AG09309 (cell line): ENCODE data around the gene N4BP2.

ENCODE experiments used
- DNase-seq: peaks from one replicate; pipeline ENCODE4 v3.0.0-alpha.2; 2010; ENCODE audit warnings: low read depth
- H3K4me3 ChIP-seq: 2 replicates; pipeline ENCODE4 v1.5.1; 2011; ENCODE audit warnings: mild to moderate bottlenecking, low read depth, low read length, moderate library complexity; ENCODE audit not compliant: control insufficient read depth
- TF ChIP-seq, protein P1 (sequence below): IDR thresholded peaks from 2 replicates; pipeline ENCODE4 v1.5.1; 2011; ENCODE audit warnings: mild to moderate bottlenecking, low read depth, low read length, inconsistent platforms; ENCODE audit not compliant: insufficient read depth, control insufficient read depth; ENCODE audit errors: missing control alignments

Gene N4BP2

DNA sequence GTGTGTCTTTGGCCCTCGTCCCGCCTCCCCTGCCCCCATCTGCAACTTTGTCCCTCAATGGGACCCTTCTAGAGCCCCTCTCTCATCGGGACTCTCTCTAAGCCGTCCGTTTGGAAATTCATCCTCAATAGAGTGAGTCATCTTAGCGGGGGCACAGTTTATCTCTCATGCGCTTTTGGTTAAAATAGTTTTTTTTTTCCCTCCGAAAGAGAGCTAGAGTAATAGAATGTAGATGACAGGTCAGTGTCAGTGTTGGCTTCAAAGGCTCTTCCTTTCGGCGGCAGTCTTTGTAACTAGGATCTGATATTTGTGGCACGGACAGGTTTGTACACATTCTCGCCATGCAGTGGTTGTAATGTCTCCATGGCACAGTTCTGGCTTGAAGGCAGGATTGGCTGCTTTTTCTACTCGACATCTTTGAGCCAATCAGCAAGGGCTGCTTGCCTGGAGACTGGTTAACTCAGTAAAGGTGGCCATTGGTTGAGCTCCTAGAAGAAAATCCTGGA is 989 bp downstream of the N4BP2 start:
- H3K4me3 ChIP-seq, result peak overlapping the region; percentile 89
- peak; percentile 89 for DNase-seq
- TF ChIP-seq, protein P1, sequence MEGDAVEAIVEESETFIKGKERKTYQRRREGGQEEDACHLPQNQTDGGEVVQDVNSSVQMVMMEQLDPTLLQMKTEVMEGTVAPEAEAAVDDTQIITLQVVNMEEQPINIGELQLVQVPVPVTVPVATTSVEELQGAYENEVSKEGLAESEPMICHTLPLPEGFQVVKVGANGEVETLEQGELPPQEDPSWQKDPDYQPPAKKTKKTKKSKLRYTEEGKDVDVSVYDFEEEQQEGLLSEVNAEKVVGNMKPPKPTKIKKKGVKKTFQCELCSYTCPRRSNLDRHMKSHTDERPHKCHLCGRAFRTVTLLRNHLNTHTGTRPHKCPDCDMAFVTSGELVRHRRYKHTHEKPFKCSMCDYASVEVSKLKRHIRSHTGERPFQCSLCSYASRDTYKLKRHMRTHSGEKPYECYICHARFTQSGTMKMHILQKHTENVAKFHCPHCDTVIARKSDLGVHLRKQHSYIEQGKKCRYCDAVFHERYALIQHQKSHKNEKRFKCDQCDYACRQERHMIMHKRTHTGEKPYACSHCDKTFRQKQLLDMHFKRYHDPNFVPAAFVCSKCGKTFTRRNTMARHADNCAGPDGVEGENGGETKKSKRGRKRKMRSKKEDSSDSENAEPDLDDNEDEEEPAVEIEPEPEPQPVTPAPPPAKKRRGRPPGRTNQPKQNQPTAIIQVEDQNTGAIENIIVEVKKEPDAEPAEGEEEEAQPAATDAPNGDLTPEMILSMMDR, result no peak

DNA sequence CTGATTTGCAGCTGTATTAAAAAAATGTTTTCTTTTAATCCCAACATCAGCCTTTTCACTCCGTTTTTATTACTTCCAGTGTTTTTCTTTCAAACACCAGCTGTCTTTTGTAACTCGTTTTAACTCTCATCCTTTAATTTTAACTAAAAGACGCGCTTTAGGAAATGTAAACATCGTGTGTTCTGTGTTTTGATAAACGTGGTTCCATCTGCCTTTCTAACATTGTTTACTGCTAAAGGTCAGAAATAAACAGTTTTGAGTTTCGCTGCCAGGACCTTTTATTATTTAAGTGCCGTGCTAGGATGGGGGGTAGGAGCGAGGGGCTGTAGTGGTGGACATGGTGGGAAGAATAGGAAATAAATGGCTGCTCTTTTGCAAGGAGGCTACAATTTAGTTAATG is 1.5 kb downstream of the N4BP2 start:
- TF ChIP-seq, protein P1, result no peak
- no peak for DNase-seq
- peak overlapping the region; percentile 89 for H3K4me3 ChIP-seq

DNA sequence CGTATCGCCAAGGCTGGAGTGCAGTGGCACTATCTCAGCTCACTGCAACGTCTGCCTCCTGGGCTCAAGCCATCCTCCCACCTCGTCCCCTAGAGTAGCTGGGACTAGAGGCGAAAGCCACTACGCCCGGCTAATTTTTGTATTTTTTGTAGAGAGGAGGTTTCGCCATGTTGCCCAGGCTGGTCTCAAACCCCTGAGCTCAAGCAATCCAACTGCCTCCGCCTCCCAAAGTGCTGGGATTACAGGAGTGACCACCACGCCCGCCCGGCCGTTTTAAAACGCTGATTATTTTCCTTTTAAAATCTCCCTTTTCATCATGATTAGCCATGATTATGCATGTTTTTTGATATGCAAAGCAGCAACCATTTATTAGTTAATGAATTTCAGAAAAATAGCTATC is 2.2 kb downstream of the N4BP2 start:
- TF ChIP-seq, protein P1, result no peak
- DNase-seq, result no peak
- H3K4me3 ChIP-seq, result no peak overlapping the region

DNA sequence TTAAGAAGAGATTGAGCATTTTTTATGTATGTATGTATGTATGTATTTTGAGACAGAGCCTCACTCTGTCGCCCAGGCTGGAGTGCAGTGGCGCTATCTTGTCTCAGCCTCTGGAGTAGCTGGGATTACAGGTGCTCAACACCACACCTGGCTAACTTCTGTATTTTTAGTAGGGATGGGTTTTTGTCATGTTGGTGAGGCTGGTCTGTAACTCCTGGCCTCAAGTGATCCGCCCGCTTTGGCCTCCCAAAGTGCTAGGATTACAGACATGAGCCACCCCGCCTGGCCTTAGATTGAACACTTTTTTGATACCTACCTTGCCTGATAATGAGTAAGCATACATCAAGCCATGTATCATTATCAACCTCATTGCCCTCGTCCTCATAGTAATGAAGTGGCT is 2.7 kb downstream of the N4BP2 start:
- DNase-seq, result no peak
- no peak overlapping the region for H3K4me3 ChIP-seq
- TF ChIP-seq, protein P1, result no peak

DNA sequence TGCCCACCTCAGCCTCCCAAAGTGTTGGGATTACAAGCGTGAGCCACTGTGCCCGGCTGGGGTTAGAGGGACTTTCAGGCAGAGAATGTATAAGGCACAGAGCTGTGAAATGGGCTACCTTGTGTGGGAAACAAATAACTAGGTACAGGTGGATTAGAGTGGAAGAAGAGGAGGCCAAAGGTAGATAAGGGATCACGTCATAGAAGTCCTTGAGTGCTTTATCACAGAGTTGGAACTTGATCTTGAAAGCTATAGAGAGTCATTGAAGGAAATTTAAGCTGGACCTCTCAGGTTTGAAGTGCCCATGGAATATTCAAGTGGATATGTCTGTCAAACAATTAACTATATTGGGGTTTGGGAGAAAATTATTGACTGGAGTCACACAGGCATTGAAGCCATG is 8.4 kb downstream of the N4BP2 start:
- TF ChIP-seq, protein P1, result no peak
- H3K4me3 ChIP-seq, result no peak overlapping the region
- DNase-seq, result no peak

DNA sequence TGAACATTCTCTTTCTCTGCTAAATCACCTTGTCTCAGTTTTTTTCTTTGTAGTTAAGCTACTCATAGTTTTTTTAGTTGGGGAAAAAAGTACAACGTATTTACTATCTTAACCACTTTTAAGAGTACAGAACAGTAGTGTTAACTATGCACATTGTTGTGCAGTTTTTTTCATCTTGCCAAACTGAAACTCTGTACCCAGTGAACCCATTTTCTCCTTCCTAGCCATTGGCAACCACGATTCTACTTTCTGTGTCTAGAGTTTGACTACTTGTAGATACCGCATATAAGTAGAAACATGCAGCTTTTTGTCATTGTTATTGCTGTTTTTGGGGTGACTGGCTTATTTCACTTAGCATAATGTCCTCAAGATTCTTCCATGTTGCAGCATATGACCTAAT is 10.0 kb downstream of the N4BP2 start:
- no peak for DNase-seq
- H3K4me3 ChIP-seq, result no peak overlapping the region
- TF ChIP-seq, protein P1, result no peak

DNA sequence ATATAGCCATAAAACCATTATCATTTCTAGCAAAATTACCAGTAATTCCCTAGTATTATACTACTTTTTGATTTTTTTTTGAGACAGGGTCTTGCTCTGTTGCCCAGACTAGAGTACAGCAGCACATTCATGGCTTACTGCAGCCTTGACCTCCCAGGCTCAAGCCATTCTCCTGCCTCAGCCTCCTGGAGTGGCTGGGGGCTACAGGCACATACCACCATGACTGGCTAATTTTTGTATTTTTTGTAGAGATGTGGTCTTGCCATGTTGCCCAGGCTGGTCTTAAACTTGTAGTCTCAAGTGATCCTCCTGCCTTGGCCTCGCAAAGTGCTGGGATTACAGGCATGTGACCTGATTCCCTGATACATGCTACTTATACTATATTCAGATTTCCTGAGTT is 13.7 kb downstream of the N4BP2 start:
- DNase-seq, result no peak
- TF ChIP-seq, protein P1, result no peak
- no peak overlapping the region for H3K4me3 ChIP-seq
